ENCODE results near the gene PCNT.
"Not testable (repeated sequence)": the region's sequence is repeated elsewhere in the genome, so short reads cannot be mapped to it uniquely, and the experiment has no call there.

PCNT gene

DNA sequence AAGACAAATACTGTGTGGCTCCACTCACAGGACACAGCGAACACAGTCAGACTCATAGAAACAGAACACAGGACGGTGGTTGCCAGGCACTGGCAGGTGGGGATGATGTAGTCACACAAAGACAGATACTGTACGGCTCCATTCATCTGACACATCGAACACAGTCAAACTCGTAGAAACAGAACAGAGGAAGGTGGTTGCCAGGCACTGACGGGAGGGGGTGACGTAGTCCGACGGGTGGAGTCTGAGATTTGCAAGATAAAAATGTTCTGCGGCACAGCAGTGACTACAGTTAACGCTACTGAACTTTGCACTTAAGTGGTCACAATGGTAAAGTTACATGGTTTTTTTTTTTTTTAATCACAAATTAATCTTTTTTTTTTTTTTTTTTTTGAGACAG lies 19.0 kb upstream of the PCNT start:
- TF ChIP-seq, protein P1, sequence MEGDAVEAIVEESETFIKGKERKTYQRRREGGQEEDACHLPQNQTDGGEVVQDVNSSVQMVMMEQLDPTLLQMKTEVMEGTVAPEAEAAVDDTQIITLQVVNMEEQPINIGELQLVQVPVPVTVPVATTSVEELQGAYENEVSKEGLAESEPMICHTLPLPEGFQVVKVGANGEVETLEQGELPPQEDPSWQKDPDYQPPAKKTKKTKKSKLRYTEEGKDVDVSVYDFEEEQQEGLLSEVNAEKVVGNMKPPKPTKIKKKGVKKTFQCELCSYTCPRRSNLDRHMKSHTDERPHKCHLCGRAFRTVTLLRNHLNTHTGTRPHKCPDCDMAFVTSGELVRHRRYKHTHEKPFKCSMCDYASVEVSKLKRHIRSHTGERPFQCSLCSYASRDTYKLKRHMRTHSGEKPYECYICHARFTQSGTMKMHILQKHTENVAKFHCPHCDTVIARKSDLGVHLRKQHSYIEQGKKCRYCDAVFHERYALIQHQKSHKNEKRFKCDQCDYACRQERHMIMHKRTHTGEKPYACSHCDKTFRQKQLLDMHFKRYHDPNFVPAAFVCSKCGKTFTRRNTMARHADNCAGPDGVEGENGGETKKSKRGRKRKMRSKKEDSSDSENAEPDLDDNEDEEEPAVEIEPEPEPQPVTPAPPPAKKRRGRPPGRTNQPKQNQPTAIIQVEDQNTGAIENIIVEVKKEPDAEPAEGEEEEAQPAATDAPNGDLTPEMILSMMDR (conservative IDR thresholded peaks at IDR 0.05; ENCODE audit: low read depth): no peak
- DNase-seq (ENCODE audit: low spot score): no peak
- H3K27ac ChIP-seq: no peak overlapping the region
- POLR2A ChIA-PET (ENCODE audit: low non-redundant PET): no interaction called here
- CTCF ChIA-PET: no interaction called here

DNA sequence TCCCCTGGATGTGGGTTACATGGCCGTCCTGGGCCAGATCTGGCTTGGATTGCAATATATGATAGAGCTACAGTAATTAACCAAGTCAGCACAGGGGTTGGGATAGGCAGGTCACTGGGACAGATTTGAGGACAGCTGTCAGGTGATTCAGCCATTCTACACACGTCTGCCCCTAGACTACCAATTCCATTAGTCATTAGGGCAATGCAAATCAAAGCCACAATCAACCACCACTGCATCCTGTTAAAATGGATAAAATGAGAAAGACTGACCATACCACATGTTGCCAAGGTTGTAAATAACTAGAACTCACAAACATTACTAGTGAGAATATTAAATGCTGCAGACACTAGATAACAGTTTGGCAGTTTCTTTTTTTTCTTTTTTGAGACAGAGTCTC lies 16.3 kb upstream of the PCNT start:
- ChIA-PET POLR2A (ENCODE audit: low non-redundant PET) (no interaction called here), CTCF (no interaction called here)
- H3K27ac ChIP-seq: no peak overlapping the region
- DNase-seq (ENCODE audit: low spot score): no peak
- TF ChIP-seq, protein P1 (conservative IDR thresholded peaks at IDR 0.05; ENCODE audit: low read depth): no peak

DNA sequence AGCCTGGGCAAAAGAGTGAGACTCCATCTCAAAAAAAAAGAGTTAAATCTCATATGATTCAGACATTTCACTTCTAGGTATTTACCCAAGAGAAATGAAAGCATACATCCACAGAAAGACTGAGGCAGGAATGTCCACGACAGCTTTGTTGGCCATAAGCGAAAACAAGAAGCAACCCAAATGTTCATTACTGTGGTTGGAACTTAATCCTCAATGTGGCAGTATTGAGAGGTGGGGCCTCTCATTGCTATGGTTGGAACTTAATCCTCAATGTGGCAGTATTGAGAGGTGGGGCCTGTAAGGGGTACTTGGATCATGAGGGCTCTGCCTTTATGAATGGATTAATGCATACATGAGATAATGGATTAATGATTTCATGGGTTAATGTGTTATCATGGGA lies 15.5 kb upstream of the PCNT start:
- no peak overlapping the region for H3K27ac ChIP-seq
- TF ChIP-seq, protein P1 (conservative IDR thresholded peaks at IDR 0.05; ENCODE audit: low read depth): no peak
- ChIA-PET CTCF (no interaction called here), POLR2A (ENCODE audit: low non-redundant PET) (no interaction called here)
- DNase-seq (ENCODE audit: low spot score): no peak

DNA sequence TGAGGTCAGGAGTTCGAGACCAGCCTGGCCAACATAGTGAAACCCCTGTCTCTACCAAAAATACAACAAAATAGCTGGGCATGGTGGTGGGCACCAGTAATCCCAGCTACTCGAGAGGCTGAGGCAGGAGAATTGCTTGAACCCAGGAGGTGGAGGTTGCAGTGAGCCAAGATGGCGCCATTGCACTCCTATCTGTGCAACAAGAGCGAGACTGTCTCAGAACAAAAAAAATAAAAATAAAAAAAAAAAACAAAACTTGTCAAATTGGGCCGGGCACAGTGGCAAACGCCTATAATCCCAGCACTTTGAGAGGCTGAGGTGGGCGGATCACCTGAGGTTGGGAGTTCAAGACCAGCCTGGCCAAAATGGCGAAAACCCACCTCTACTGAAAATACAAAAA lies 13.7 kb upstream of the PCNT start:
- POLR2A ChIA-PET (ENCODE audit: low non-redundant PET); H3K27ac ChIP-seq; DNase-seq (ENCODE audit: low spot score); CTCF ChIA-PET: not testable (repeated sequence)

DNA sequence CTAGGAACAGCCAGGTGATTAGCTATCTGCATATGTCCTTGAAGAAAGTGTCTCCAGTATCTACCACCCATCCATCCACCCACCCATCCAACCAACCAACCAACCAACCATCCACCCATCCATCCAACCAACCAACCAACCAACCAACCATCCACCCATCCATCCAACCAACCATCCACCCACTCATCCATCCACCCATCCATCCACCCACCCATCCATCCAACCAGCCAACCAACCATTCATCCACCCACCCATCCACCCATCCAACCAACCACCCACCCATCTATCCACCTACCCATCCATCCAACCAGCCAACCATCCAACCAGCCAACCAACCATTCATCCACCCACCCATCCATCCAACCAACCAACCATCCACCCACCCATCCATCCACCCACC lies 12.4 kb upstream of the PCNT start:
- no peak overlapping the region for H3K27ac ChIP-seq
- ChIA-PET POLR2A (ENCODE audit: low non-redundant PET) (no interaction called here), CTCF (no interaction called here)
- DNase-seq (ENCODE audit: low spot score): no peak
- TF ChIP-seq, protein P1 (conservative IDR thresholded peaks at IDR 0.05; ENCODE audit: low read depth): no peak

DNA sequence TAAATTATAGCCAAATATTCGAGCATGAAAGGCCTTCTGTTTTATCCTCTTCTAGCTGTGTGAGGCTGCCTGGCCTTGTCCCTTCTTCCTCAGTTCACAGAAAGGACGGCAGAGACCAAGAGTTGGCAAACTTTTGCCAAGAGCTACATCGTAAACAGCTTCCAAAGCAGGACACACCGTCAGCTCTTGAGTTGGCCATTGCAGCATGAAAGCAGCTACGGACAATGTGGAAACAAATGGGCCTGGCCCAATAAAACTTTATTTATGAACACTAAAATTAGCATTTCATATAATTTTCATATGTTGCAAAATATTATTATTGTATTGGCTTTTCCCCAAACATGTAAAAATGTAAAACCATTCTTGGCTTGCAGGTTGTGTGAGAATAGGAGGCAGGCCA lies 11.0 kb upstream of the PCNT start:
- TF ChIP-seq, protein P1 (conservative IDR thresholded peaks at IDR 0.05; ENCODE audit: low read depth): no peak
- POLR2A ChIA-PET (ENCODE audit: low non-redundant PET): no interaction called here
- H3K27ac ChIP-seq: 0 out of 2 replicates have a peak overlapping the region, but pooled peaks have one; percentile 3
- CTCF ChIA-PET: interaction anchor here (0.6 kb wide), 1 partner anchor 155 kb away, joined by 4 read pairs; no protein-coding TSS in a partner anchor
- DNase-seq (ENCODE audit: low spot score): no peak

DNA sequence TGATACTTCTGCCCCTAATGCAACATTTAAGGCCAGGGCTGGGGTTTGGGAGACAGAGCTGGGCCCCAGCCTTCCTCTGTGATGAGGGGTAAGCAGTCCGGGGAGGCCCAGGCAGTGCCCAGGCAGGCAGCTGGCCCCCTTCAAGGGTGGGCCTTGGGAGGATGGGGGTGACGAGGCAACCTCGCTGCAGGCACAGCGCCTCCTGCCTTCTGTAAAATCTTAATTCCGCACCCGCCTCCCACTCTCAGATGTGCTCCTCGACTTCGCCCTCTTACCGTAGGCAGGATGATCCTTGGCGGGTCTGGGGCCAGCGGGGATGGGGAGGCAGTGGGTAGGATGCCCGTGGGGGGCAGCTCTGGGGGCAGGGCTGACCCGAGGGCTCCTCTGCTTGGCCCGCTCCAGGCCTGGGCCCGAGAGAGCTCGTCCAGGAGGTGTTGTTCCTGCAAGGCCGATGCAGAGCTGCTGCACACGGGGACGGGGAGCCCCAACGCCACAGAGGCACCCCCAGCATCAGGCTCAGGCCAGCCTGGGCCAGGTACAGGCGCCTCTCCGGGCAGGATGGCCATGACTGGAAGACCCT lies 9.4 kb upstream of the PCNT start:
- POLR2A ChIA-PET (ENCODE audit: low non-redundant PET): no interaction called here
- CTCF ChIA-PET: no interaction called here
- TF ChIP-seq, protein P1 (conservative IDR thresholded peaks at IDR 0.05; ENCODE audit: low read depth): no peak
- H3K27ac ChIP-seq: no peak overlapping the region
- no peak for DNase-seq (ENCODE audit: low spot score)
